ENCODE data around the gene TMEM140.
"Not testable (repeated sequence)": the region's sequence is repeated elsewhere in the genome, so short reads cannot be mapped to it uniquely, and the experiment has no call there.

TMEM140 gene

GRCh38 chr7:135147899-135148721 lies at the start of gene TMEM140:
Gene TMEM140, plus strand, starts transcription at chr7:135148072. Its CDS starts 16,370 bp downstream, at chr7:135164442.
- Mint-ChIP-seq H3K36me3 (peaks cover 12% of the 10 kb centered on the region), H3K9me3 (no peaks in the 10 kb centered on the region), H3K27me3 (no peaks in the 10 kb centered on the region), H3K27ac (peak within 1 kb of the TSS; percentile 93), H3K4me3 (peak within 1 kb of the TSS; percentile 81), H3K4me1 (peaks cover 45% of the 10 kb centered on the region)
- peak; percentile 90 for ATAC-seq

- Mint-ChIP-seq H3K4me3 (no peak overlapping the region), H3K27ac (no peak overlapping the region), H3K4me1 (peaks cover 10% of the 10 kb centered on the region), H3K9me3 (peaks cover 5% of the 10 kb centered on the region), H3K27me3 (no peaks in the 10 kb centered on the region), H3K36me3 (peaks cover 16% of the 10 kb centered on the region)
- ATAC-seq = no peak
Measured at GRCh38 chr7:135098391-135098790, 49.5 kb upstream of the TMEM140 start.

DNA sequence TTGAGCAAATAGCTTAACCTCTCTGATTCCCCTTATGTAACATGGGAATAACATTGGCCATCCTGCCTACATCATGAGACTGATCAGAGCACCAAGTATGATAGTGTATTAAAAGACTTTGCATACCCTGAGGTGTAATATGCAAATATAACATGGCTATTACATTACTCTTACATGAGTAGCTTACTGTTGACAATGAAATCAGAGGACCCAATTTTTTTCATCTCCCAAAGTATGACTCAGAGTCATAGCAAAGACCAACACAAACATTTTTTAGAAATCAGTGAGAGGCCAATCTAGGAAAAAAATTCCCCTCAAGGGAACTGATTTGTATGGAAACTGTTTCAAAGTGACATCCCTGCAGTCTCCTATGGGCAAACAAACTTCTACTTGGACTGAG lies 47.0 kb upstream of the TMEM140 start:
- peaks cover 10% of the 10 kb centered on the region for H3K9me3 Mint-ChIP-seq
- H3K27me3 Mint-ChIP-seq = no peaks in the 10 kb centered on the region
- H3K4me1 Mint-ChIP-seq = peaks cover 10% of the 10 kb centered on the region
- H3K36me3 Mint-ChIP-seq = peaks cover 17% of the 10 kb centered on the region
- no peak for ATAC-seq
- H3K4me3 Mint-ChIP-seq = no peak overlapping the region
- no peak overlapping the region for H3K27ac Mint-ChIP-seq

- H3K36me3 Mint-ChIP-seq = peaks cover 18% of the 10 kb centered on the region
- H3K9me3 Mint-ChIP-seq = peaks cover 8% of the 10 kb centered on the region
- H3K4me1 Mint-ChIP-seq = peaks cover 5% of the 10 kb centered on the region
- H3K27ac Mint-ChIP-seq = no peak overlapping the region
- no peaks in the 10 kb centered on the region for H3K27me3 Mint-ChIP-seq
- H3K4me3 Mint-ChIP-seq = no peak overlapping the region
- ATAC-seq = peak; percentile 72
Measured at GRCh38 chr7:135102372-135102771, 45.5 kb upstream of the TMEM140 start.

DNA sequence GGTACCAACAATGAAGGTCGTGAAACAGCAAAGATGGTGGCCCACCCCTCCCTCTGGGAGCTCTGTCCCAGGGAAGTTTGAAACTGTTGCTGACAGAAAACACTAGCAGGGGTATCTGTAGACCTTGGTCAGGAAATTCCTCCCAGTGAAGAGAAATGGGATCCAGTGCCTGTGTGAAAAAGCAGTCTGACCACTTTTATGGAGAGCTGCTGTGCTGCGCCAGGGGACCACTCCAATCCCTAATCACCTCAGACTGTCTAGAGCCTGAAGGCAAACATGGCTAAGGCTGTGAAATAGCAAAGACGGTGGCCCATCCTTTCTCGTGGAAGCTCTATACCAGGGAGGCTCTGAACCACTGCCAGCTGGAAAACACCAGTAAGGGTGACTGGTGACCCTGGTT lies 38.3 kb upstream of the TMEM140 start:
- H3K27ac Mint-ChIP-seq = no peak overlapping the region
- peaks cover 25% of the 10 kb centered on the region for H3K36me3 Mint-ChIP-seq
- no peaks in the 10 kb centered on the region for H3K27me3 Mint-ChIP-seq
- no peak for ATAC-seq
- peaks cover 5% of the 10 kb centered on the region for H3K9me3 Mint-ChIP-seq
- H3K4me1 Mint-ChIP-seq = no peaks in the 10 kb centered on the region
- H3K4me3 Mint-ChIP-seq = no peak overlapping the region

- H3K36me3 Mint-ChIP-seq = peaks cover 29% of the 10 kb centered on the region
- H3K27ac Mint-ChIP-seq = no peak overlapping the region
- H3K9me3 Mint-ChIP-seq = peaks cover 8% of the 10 kb centered on the region
- no peak for ATAC-seq
- no peak overlapping the region for H3K4me3 Mint-ChIP-seq
- no peaks in the 10 kb centered on the region for H3K4me1 Mint-ChIP-seq
- H3K27me3 Mint-ChIP-seq = no peaks in the 10 kb centered on the region
Measured at GRCh38 chr7:135109976-135110375, 37.9 kb upstream of the TMEM140 start.

- Mint-ChIP-seq H3K36me3 (peaks cover 29% of the 10 kb centered on the region), H3K4me3 (no peak overlapping the region), H3K27ac (no peak overlapping the region), H3K9me3 (peaks cover 4% of the 10 kb centered on the region), H3K27me3 (no peaks in the 10 kb centered on the region), H3K4me1 (no peaks in the 10 kb centered on the region)
- ATAC-seq = no peak
Measured at GRCh38 chr7:135111379-135111778, 36.5 kb upstream of the TMEM140 start.

GRCh38 chr7:135114622-135115021 lies 33.2 kb upstream of the TMEM140 start:
- Mint-ChIP-seq H3K27ac (no peak overlapping the region), H3K27me3 (no peaks in the 10 kb centered on the region), H3K4me1 (no peaks in the 10 kb centered on the region), H3K36me3 (peaks cover 34% of the 10 kb centered on the region), H3K9me3 (peaks cover 4% of the 10 kb centered on the region), H3K4me3 (no peak overlapping the region)
- ATAC-seq = no peak

GRCh38 chr7:135117096-135117495 lies 30.8 kb upstream of the TMEM140 start:
- Mint-ChIP-seq H3K27me3 (no peaks in the 10 kb centered on the region), H3K27ac (no peak overlapping the region), H3K9me3 (peaks cover 9% of the 10 kb centered on the region), H3K36me3 (peaks cover 49% of the 10 kb centered on the region), H3K4me3 (no peak overlapping the region), H3K4me1 (no peaks in the 10 kb centered on the region)
- ATAC-seq = no peak

GRCh38 chr7:135121868-135122267 lies 26.0 kb upstream of the TMEM140 start:
- H3K4me3 Mint-ChIP-seq = no peak overlapping the region
- peaks cover 42% of the 10 kb centered on the region for H3K36me3 Mint-ChIP-seq
- H3K4me1 Mint-ChIP-seq = no peaks in the 10 kb centered on the region
- peaks cover 5% of the 10 kb centered on the region for H3K9me3 Mint-ChIP-seq
- no peaks in the 10 kb centered on the region for H3K27me3 Mint-ChIP-seq
- no peak overlapping the region for H3K27ac Mint-ChIP-seq
- ATAC-seq = no peak

DNA sequence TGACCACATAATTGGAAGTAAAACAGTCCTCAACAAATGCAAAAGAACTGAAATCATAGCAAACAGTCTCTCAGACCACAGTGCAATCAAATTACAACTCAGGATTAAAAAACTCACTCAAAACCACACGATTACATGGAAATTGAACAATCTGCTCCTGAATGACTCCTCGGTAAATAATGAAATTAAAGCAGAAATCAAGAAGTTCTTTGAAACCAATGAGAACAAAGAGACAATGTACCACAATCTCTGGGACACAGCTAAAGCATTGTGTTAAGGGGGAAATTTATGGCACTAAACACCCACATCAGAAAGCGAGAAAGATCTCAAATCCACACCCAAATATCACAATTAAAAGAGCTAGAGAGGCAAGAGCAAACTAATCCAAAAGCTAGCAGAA lies 23.2 kb upstream of the TMEM140 start:
- peaks cover 22% of the 10 kb centered on the region for H3K36me3 Mint-ChIP-seq
- H3K4me3 Mint-ChIP-seq, H3K27me3 Mint-ChIP-seq, H3K9me3 Mint-ChIP-seq, ATAC-seq, H3K27ac Mint-ChIP-seq, H3K4me1 Mint-ChIP-seq: not testable (repeated sequence)

- Mint-ChIP-seq H3K36me3 (peaks cover 19% of the 10 kb centered on the region), H3K27ac (no peak overlapping the region), H3K9me3 (peaks cover 6% of the 10 kb centered on the region), H3K4me1 (no peaks in the 10 kb centered on the region), H3K4me3 (no peak overlapping the region), H3K27me3 (no peaks in the 10 kb centered on the region)
- ATAC-seq = no peak
Measured at GRCh38 chr7:135128931-135129330, 18.9 kb upstream of the TMEM140 start.

DNA sequence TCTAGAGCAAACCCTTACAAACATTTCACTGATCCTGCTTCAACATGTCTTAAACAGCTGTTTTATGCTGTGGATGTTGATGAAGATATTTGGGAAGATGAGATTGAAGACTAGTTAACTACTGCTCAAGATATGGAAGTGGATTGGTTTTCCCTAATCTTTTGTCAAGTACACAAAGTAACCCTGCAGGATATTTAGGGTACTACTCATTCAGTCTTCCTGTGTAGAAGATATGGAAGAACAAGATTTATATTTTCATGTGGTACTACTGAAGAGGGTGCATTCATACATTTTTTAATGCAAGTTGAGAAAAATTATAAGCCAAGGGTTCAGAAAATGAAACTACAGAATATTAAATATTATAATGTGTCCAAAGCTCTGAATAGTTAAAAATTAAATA lies 18.3 kb upstream of the TMEM140 start:
- Mint-ChIP-seq H3K9me3 (peaks cover 6% of the 10 kb centered on the region), H3K4me3 (no peak overlapping the region), H3K27ac (no peak overlapping the region), H3K36me3 (peaks cover 19% of the 10 kb centered on the region), H3K4me1 (no peaks in the 10 kb centered on the region), H3K27me3 (no peaks in the 10 kb centered on the region)
- no peak for ATAC-seq

- peaks cover 4% of the 10 kb centered on the region for H3K9me3 Mint-ChIP-seq
- peaks cover 13% of the 10 kb centered on the region for H3K36me3 Mint-ChIP-seq
- no peak for ATAC-seq
- peaks cover 21% of the 10 kb centered on the region for H3K4me1 Mint-ChIP-seq
- H3K27me3 Mint-ChIP-seq = no peaks in the 10 kb centered on the region
- no peak overlapping the region for H3K4me3 Mint-ChIP-seq
- H3K27ac Mint-ChIP-seq = peak overlapping the region; percentile 18
Measured at GRCh38 chr7:135143885-135144668, 3.8 kb upstream of the TMEM140 start.

DNA sequence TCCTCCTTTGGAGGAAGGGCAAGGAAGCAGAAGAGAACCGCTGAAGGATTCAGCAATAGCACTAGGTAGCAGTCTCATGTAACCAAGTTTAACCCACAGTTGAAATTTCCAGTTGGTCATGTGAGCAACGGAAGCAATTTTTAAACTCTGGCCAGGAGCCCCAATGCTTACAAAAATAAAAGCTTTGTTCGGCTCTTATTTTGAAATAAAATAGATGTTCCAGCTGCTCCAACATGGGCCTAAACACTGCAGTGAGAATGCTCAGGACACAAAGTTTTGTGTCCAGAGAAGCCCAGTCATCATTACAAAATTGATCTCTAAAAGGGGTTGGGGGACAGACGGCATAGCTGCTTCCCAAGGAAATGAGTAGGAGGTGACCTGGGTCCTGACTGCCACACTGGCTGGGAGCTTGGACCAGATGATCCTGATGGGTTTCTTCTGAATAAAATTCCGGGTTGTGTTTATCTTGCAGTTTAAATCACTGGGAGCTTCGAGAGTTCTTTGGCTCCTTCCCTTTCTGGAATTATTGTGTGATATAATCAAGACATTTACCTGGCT lies 452 bp upstream of the TMEM140 start:
- Mint-ChIP-seq H3K4me3 (peak overlapping the region; percentile 81), H3K9me3 (no peaks in the 10 kb centered on the region), H3K27me3 (no peaks in the 10 kb centered on the region), H3K36me3 (peaks cover 6% of the 10 kb centered on the region), H3K27ac (peak overlapping the region; percentile 93), H3K4me1 (peaks cover 39% of the 10 kb centered on the region)
- no peak for ATAC-seq
